Neural progenitor cell (in vitro differentiated cells): Measurements from ENCODE around the gene RPL32. TPM values are rescaled to one million over a fixed set of nuclear protein-coding genes. Genes with fewer than 3 reads are reported as not detected.

Experiments
- DNase-seq: peaks from one replicate; pipeline ENCODE4 v3.0.0-alpha.2; 2016; ENCODE audit warnings: low spot score
- H2AFZ ChIP-seq: fragments of 200-600 bp; sonication (generic); replicated peaks from 2 replicates; pipeline ENCODE4 v1.6.1; 2016; ENCODE audit warnings: antibody characterized with exemption
- H3F3A ChIP-seq: fragments of 200-600 bp; sonication (generic); 2 replicates; pipeline ENCODE4 v1.6.1; 2016; ENCODE audit warnings: antibody characterized with exemption, low read depth
- H3K27ac ChIP-seq: fragments of 200-600 bp; sonication (generic); 2 replicates; pipeline ENCODE4 v1.5.1; 2016; ENCODE audit warnings: mild to moderate bottlenecking
- H3K27me3 ChIP-seq: fragments of 200-600 bp; sonication (generic); 2 replicates; pipeline ENCODE4 v1.6.1; 2016; ENCODE audit warnings: mild to moderate bottlenecking, moderate library complexity
- H3K36me3 ChIP-seq: fragments of 200-600 bp; sonication (generic); 2 replicates; pipeline ENCODE4 v1.5.1; 2016
- H3K4me1 ChIP-seq: fragments of 200-600 bp; sonication (generic); 2 replicates; pipeline ENCODE4 v1.6.1; 2016; ENCODE audit warnings: mixed run types
- H3K4me2 ChIP-seq: fragments of 200-600 bp; sonication (generic); 2 replicates; pipeline ENCODE4 v1.6.1; 2016
- H3K4me3 ChIP-seq: fragments of 200-600 bp; sonication (generic); 2 replicates; pipeline ENCODE4 v1.5.1; 2016
- H3K79me2 ChIP-seq: fragments of 200-600 bp; sonication (generic); 2 replicates; pipeline ENCODE4 v1.6.1; 2016; ENCODE audit warnings: low read depth
- H3K9ac ChIP-seq: fragments of 200-600 bp; sonication (generic); 2 replicates; pipeline ENCODE4 v1.6.1; 2016
- H3K9me3 ChIP-seq: fragments of 200-600 bp; sonication (generic); 2 replicates; pipeline ENCODE4 v1.5.1; 2016; ENCODE audit warnings: low read depth
- H4K20me1 ChIP-seq: fragments of 200-600 bp; sonication (generic); 2 replicates; pipeline ENCODE4 v1.6.1; 2016; ENCODE audit warnings: low read depth
- H3K27ac Mint-ChIP-seq: 3 replicates; pipeline ENCODE4 v1.8.0; 2021; ENCODE audit warnings: mixed read lengths
- H3K27me3 Mint-ChIP-seq: 2 replicates; pipeline ENCODE4 v1.8.0; 2022; ENCODE audit warnings: low read depth, mild to moderate bottlenecking, inconsistent platforms, moderate library complexity, mixed read lengths; ENCODE audit not compliant: insufficient read depth
- H3K36me3 Mint-ChIP-seq: 3 replicates; pipeline ENCODE4 v1.8.0; 2021; ENCODE audit warnings: mixed read lengths
- H3K4me1 Mint-ChIP-seq: 3 replicates; pipeline ENCODE4 v1.8.0; 2021; ENCODE audit warnings: mixed read lengths
- H3K4me3 Mint-ChIP-seq: 3 replicates; pipeline ENCODE4 v1.8.0; 2021; ENCODE audit warnings: mild to moderate bottlenecking, moderate library complexity, mixed read lengths
- H3K9me3 Mint-ChIP-seq: 3 replicates; pipeline ENCODE4 v1.8.0; 2020; ENCODE audit warnings: mixed read lengths
- EZH2 ChIP-seq: fragments of 200-600 bp; sonication (generic); IDR thresholded peaks from 2 replicates; pipeline ENCODE4 v1.6.1; 2017; ENCODE audit warnings: antibody characterized with exemption, mild to moderate bottlenecking, moderate library complexity
- EZH2phosphoT487 ChIP-seq: fragments of 200-600 bp; sonication (generic); IDR thresholded peaks from 2 replicates; pipeline ENCODE4 v1.6.1; 2017; ENCODE audit warnings: antibody characterized with exemption
- total RNA-seq: library from RNA; depleted of rRNA; stranded (reverse); fragments of >200 nt; gene quantifications from 2 replicates; pipeline ENCODE4 v1.2.3, GENCODE V29; 2015; ENCODE audit warnings: low replicate concordance
- TF ChIP-seq, protein P1 (sequence below): fragments of 200-600 bp; sonication (generic); IDR thresholded peaks from 2 replicates; pipeline ENCODE4 v1.5.1; 2017; ENCODE audit warnings: antibody characterized with exemption, mild to moderate bottlenecking

Gene RPL32
- 1,028 and 2,309 TPM in 2 replicates for total RNA-seq

DNA sequence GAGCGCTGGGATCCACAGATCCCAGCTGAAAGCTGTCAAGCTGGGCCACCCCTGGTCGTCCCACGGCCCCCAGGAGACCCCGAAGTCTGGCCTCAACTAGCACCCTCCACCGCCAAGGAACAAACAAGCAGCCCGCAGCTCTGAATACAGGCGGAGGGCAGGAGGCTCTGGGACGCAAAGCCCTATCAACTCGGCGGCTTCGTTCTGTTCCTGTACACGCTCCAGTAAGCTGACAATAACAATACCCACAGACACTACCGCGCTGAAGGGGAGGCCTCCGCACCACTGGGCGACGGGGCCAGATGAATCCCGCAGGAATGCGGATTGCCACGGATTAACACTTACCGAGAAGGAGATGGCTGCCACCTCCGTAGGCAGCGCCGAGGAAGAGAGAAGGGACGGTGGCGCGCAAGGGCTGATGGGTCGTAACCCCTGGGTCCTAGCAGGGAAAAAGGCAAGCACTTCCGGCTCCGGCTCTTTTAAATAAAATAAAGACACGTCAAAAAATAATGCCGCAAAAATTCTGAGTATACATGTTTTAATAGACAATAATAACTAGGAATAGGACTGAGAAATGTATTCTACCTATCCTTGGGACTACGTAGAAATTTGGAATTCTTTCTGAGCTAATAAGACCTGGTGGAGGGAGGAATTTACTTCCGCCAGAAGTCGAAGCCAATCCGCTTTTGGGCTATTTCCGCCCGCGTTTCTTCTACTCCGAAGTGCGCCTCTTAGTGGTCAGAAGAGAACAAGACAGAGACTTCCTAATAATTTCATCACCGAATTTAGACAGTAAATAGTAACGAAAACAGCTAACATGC is at the start of gene RPL32:
Gene RPL32, minus strand, starts transcription at position 417 of the 821 bp plus-strand sequence. CDS start 1,328 bp downstream, outside the sequence.
- peak within 1 kb of the TSS; percentile 97 for H3K4me3 Mint-ChIP-seq
- H3K27me3 Mint-ChIP-seq, result no peaks in the 10 kb centered on the region
- H4K20me1 ChIP-seq, result peaks cover 48% of the 10 kb centered on the region
- peaks cover 33% of the 10 kb centered on the region for H3K36me3 Mint-ChIP-seq
- no peaks in the 10 kb centered on the region for H3K9me3 ChIP-seq
- peak; percentile 96 for DNase-seq
- H2AFZ ChIP-seq, result peak within 1 kb of the TSS; percentile 78
- TF ChIP-seq, protein P1, sequence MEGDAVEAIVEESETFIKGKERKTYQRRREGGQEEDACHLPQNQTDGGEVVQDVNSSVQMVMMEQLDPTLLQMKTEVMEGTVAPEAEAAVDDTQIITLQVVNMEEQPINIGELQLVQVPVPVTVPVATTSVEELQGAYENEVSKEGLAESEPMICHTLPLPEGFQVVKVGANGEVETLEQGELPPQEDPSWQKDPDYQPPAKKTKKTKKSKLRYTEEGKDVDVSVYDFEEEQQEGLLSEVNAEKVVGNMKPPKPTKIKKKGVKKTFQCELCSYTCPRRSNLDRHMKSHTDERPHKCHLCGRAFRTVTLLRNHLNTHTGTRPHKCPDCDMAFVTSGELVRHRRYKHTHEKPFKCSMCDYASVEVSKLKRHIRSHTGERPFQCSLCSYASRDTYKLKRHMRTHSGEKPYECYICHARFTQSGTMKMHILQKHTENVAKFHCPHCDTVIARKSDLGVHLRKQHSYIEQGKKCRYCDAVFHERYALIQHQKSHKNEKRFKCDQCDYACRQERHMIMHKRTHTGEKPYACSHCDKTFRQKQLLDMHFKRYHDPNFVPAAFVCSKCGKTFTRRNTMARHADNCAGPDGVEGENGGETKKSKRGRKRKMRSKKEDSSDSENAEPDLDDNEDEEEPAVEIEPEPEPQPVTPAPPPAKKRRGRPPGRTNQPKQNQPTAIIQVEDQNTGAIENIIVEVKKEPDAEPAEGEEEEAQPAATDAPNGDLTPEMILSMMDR, result peak; percentile 85
- TF ChIP-seq EZH2, result no peak
- TF ChIP-seq EZH2phosphoT487, result no peak
- H3K36me3 ChIP-seq, result peaks cover 23% of the 10 kb centered on the region
- H3K4me1 ChIP-seq, result peaks cover 31% of the 10 kb centered on the region
- peaks cover 21% of the 10 kb centered on the region for H3F3A ChIP-seq
- no peaks in the 10 kb centered on the region for H3K9me3 Mint-ChIP-seq
- H3K4me1 Mint-ChIP-seq, result peaks cover 25% of the 10 kb centered on the region
- H3K79me2 ChIP-seq, result peaks cover 50% of the 10 kb centered on the region
- H3K4me3 ChIP-seq, result peak within 1 kb of the TSS; percentile 86
- H3K27me3 ChIP-seq, result no peaks in the 10 kb centered on the region
- peak within 1 kb of the TSS; percentile 97 for H3K27ac ChIP-seq
- peak within 1 kb of the TSS; percentile 91 for H3K4me2 ChIP-seq
- peak within 1 kb of the TSS; percentile 99 for H3K9ac ChIP-seq
- H3K27ac Mint-ChIP-seq, result peak within 1 kb of the TSS; percentile 100

DNA sequence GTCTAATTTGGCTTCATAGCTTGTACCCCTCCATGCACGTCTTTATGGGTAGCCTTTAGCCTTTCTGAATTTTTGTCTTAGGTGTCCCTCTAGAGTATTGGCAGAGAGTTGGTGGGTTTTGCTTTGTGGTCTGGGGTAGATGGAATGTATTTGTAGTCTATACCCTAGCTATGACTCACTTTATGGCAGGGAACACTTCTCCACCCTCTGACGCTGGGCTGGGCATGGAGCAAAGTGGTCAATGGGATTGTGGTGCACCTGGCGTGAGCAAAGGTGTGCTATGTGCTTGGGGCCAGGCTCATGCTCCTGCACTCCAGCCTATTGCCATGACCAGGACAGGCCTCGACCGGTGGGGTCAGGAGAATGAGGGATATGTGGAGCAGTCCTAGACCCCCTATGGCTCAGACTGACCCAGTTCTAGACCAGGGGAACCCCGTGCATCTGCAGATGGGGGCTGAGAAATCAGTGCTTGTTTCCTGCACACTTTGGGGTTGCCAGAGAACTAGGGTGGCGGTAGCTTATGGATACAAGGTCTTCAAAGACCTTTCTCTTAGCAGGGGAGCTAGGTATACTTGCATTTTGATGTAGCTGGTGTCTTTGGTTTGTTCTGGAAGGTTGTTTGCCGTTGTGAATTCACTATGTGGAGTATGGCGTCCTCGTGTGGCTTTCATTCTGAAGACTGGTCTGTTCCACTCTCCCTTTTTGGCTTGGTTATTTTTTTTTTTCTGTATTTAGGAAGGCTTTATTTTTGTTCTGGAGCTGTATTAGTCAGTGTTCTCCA is 49.4 kb upstream of the RPL32 start:
- Histone ChIP-seq H3K36me3 (no peaks in the 10 kb centered on the region), H4K20me1 (no peaks in the 10 kb centered on the region), H2AFZ (no peak overlapping the region), H3K9ac (no peak overlapping the region), H3K27me3 (peaks cover 38% of the 10 kb centered on the region), H3K4me2 (no peak overlapping the region), H3K4me3 (no peak overlapping the region), H3F3A (no peaks in the 10 kb centered on the region), H3K27ac (no peak overlapping the region), H3K9me3 (no peaks in the 10 kb centered on the region), H3K4me1 (no peaks in the 10 kb centered on the region), H3K79me2 (no peaks in the 10 kb centered on the region)
- no peak for DNase-seq
- Mint-ChIP-seq H3K4me1 (peaks cover 32% of the 10 kb centered on the region), H3K9me3 (no peaks in the 10 kb centered on the region), H3K27me3 (peaks cover 8% of the 10 kb centered on the region), H3K27ac (no peak overlapping the region), H3K4me3 (no peak overlapping the region), H3K36me3 (no peaks in the 10 kb centered on the region)
- TF ChIP-seq, protein P1, result peak; percentile 42
- TF ChIP-seq EZH2phosphoT487, result no peak

DNA sequence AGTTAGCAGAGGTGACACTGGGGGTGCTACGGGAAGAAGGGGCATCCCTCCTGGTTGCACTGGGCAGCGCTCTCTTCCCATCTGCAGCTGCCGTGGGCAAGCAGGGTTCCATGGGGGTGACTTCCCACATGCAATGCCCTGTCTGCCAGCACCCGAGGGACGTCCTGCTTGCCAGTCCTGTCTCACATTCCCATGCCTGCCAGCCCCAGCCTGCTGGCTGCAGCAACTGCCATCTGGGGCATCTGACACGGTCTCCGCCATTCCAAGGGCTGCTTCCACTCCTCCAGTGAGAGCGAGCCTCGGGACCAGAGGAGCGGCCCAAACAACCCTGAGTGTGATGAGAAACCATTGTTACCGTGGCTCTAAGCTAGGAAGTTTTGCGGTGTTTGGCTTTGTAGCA is 45.4 kb upstream of the RPL32 start:
- Mint-ChIP-seq H3K36me3 (no peaks in the 10 kb centered on the region), H3K9me3 (peaks cover 1% of the 10 kb centered on the region), H3K27me3 (peaks cover 4% of the 10 kb centered on the region), H3K4me1 (peaks cover 18% of the 10 kb centered on the region), H3K27ac (no peak overlapping the region), H3K4me3 (no peak overlapping the region)
- no peak for DNase-seq
- H3K4me2 ChIP-seq, result no peak overlapping the region
- H4K20me1 ChIP-seq, result no peaks in the 10 kb centered on the region
- no peaks in the 10 kb centered on the region for H3F3A ChIP-seq
- H3K36me3 ChIP-seq, result no peaks in the 10 kb centered on the region
- H3K9ac ChIP-seq, result no peak overlapping the region
- H3K27me3 ChIP-seq, result peaks cover 41% of the 10 kb centered on the region
- H2AFZ ChIP-seq, result no peak overlapping the region
- no peaks in the 10 kb centered on the region for H3K9me3 ChIP-seq
- no peak for TF ChIP-seq EZH2
- TF ChIP-seq EZH2phosphoT487, result no peak
- TF ChIP-seq, protein P1, result no peak
- no peaks in the 10 kb centered on the region for H3K4me1 ChIP-seq
- no peak overlapping the region for H3K4me3 ChIP-seq
- no peaks in the 10 kb centered on the region for H3K79me2 ChIP-seq
- H3K27ac ChIP-seq, result no peak overlapping the region
